ENCODE measurements around the gene CCHCR1.

The CCHCR1 gene

GRCh38 chr6:31122791-31123706 is 34.6 kb downstream of the CCHCR1 start:
- TF ChIP-seq ZC3H10 (CRISPR knock-in tag; IDR thresholded peaks at IDR 0.05): no peak
- TF ChIP-seq ZFP30 (CRISPR knock-in tag; IDR thresholded peaks at IDR 0.05): no peak
- no peak for TF ChIP-seq ARNTL (CRISPR knock-in tag; IDR thresholded peaks at IDR 0.05; ENCODE audit: borderline replicate concordance, low read depth)
- TF ChIP-seq CREB5 (CRISPR knock-in tag; IDR thresholded peaks at IDR 0.05; ENCODE audit: low read depth): no peak
- no peak for TF ChIP-seq ZNF565 (CRISPR knock-in tag; conservative IDR thresholded peaks at IDR 0.05; ENCODE audit: low read depth)
- TF ChIP-seq ZNF70 (CRISPR knock-in tag; IDR thresholded peaks at IDR 0.05): no peak
- TF ChIP-seq OSR1 (CRISPR knock-in tag; IDR thresholded peaks at IDR 0.05): no peak
- no peak for TF ChIP-seq PATZ1 (CRISPR knock-in tag; IDR thresholded peaks at IDR 0.05; ENCODE audit: borderline replicate concordance)
- no peak for TF ChIP-seq TSHZ2 (CRISPR knock-in tag; IDR thresholded peaks at IDR 0.05)
- TF ChIP-seq CSRNP3 (CRISPR knock-in tag; IDR thresholded peaks at IDR 0.05): no peak
- TF ChIP-seq ZFP3 (CRISPR knock-in tag; IDR thresholded peaks at IDR 0.05): no peak
- TF ChIP-seq TOX (CRISPR knock-in tag; IDR thresholded peaks at IDR 0.05; ENCODE audit: borderline replicate concordance): no peak
- no peak for TF ChIP-seq CSDC2 (CRISPR knock-in tag; IDR thresholded peaks at IDR 0.05)
- TF ChIP-seq TCF4 (CRISPR knock-in tag; IDR thresholded peaks at IDR 0.05; ENCODE audit: borderline replicate concordance): no peak
- no peak for TF ChIP-seq ZNF8 (CRISPR knock-in tag; IDR thresholded peaks at IDR 0.05)
- TF ChIP-seq BACH2 (CRISPR knock-in tag; IDR thresholded peaks at IDR 0.05; ENCODE audit: borderline replicate concordance): no peak
- no peak for TF ChIP-seq GLIS3 (CRISPR knock-in tag; IDR thresholded peaks at IDR 0.05)
- no peak for TF ChIP-seq PPARA (CRISPR knock-in tag; IDR thresholded peaks at IDR 0.05; ENCODE audit: borderline replicate concordance)
- TF ChIP-seq ISL1 (CRISPR knock-in tag; IDR thresholded peaks at IDR 0.05): no peak
- peak; percentile 82 for ATAC-seq

- no peak for TF ChIP-seq ZNF70 (CRISPR knock-in tag; IDR thresholded peaks at IDR 0.05)
- no peak for TF ChIP-seq GLIS3 (CRISPR knock-in tag; IDR thresholded peaks at IDR 0.05)
- TF ChIP-seq ZNF565 (CRISPR knock-in tag; conservative IDR thresholded peaks at IDR 0.05; ENCODE audit: low read depth): no peak
- no peak for TF ChIP-seq BACH2 (CRISPR knock-in tag; IDR thresholded peaks at IDR 0.05; ENCODE audit: borderline replicate concordance)
- no peak for TF ChIP-seq TSHZ2 (CRISPR knock-in tag; IDR thresholded peaks at IDR 0.05)
- no peak for TF ChIP-seq CSDC2 (CRISPR knock-in tag; IDR thresholded peaks at IDR 0.05)
- no peak for TF ChIP-seq ZNF8 (CRISPR knock-in tag; IDR thresholded peaks at IDR 0.05)
- no peak for TF ChIP-seq TCF4 (CRISPR knock-in tag; IDR thresholded peaks at IDR 0.05; ENCODE audit: borderline replicate concordance)
- no peak for TF ChIP-seq ZFP30 (CRISPR knock-in tag; IDR thresholded peaks at IDR 0.05)
- no peak for TF ChIP-seq ZC3H10 (CRISPR knock-in tag; IDR thresholded peaks at IDR 0.05)
- no peak for TF ChIP-seq RARB (CRISPR knock-in tag; IDR thresholded peaks at IDR 0.05)
- no peak for TF ChIP-seq CSRNP3 (CRISPR knock-in tag; IDR thresholded peaks at IDR 0.05)
- no peak for TF ChIP-seq OSR1 (CRISPR knock-in tag; IDR thresholded peaks at IDR 0.05)
- no peak for TF ChIP-seq POU6F1 (CRISPR knock-in tag; IDR thresholded peaks at IDR 0.05; ENCODE audit: borderline replicate concordance, low read depth)
- ATAC-seq: no peak
Measured at GRCh38 chr6:31121131-31121790, 36.3 kb downstream of the CCHCR1 start.
